Activated CD4-positive, alpha-beta T cell treated with anti-CD3 and anti-CD28 coated beads, Interleukin-2, amount 50 U/mL, for 4 hours (primary cell): Measurements from ENCODE around the gene FAM83F.

Source experiments
- DNase-seq, 2 experiments: peaks; one replicate each; pipeline ENCODE4 v3.0.0-alpha.2; 2020

Gene FAM83F

GRCh38 chr22:40076702-40077645 is 82.2 kb downstream of the FAM83F start:
- no peak for DNase-seq

GRCh38 chr22:40077646-40078016 is 82.9 kb downstream of the FAM83F start:
- no peak for DNase-seq

GRCh38 chr22:40081662-40082061 is 86.9 kb downstream of the FAM83F start:
- no peak for DNase-seq

- no peak for DNase-seq
These were observed 87.4 kb downstream of the FAM83F start for GRCh38 chr22:40082184-40082583.

GRCh38 chr22:40083794-40084193 is 89.0 kb downstream of the FAM83F start:
- DNase-seq = no peak

- no peak for DNase-seq
These were observed 89.5 kb downstream of the FAM83F start for GRCh38 chr22:40084246-40084645.

GRCh38 chr22:40088818-40089217 is 94.1 kb downstream of the FAM83F start:
- DNase-seq = no peak
